ENCODE data around the gene SPDYE17. TPM values are rescaled to one million over a fixed set of nuclear protein-coding genes. Genes with fewer than 3 reads are reported as not detected.
"Not testable (repeated sequence)": the region's sequence is repeated elsewhere in the genome, so short reads cannot be mapped to it uniquely, and the experiment has no call there.

Gene SPDYE17
- total RNA-seq, 1 donor from 2014 or later: not detected

DNA sequence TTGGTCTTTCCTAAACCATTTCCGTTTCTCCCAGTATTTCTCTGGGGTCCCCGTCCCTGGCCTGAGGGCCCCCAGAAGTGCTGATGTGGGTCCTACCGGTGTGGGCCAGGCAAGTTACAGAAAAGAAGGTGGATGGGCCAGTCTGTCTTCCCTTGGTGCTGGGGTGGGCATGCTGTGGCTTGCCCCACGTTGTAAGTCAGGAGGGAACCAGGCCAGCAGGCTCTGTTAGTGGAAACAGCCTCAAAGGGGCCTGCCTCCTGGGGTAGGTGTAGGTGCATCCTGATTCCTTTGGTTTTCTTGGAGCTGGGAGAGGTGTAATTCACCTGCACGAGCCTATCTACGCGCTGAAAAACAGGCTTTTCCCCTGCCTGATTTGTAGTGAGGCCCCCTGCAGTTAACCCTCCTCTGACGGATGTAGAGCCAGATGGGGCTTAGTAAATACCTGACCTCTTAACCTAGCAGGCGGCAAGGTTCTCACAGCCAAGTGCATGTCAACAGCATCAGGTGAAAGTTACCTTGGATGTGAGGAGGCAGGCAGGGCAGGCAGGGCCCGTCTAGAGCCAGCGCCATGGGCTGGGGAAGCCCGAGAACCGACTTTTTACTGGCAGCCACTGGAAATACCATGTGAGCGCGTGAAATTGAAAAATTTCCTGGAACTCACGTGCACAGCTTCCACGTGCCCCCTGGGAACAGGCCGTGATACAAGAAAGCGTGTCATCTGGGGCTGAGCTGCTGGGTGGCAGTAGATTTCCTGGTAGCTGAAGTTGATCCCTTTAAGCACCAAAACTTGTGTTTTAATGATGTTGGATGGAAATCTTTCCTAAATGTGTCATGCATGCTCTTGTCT lies 48.0 kb downstream of the SPDYE17 start:
- not testable (repeated sequence) for H3K4me3 Mint-ChIP-seq (ENCODE audit: unreplicated experiment); H3K36me3 Mint-ChIP-seq (ENCODE audit: low read depth, unreplicated experiment); H3K27me3 Mint-ChIP-seq (ENCODE audit: unreplicated experiment); DNase-seq (ENCODE audit: low spot score); H3K27ac Mint-ChIP-seq (ENCODE audit: unreplicated experiment); H3K4me1 Mint-ChIP-seq (ENCODE audit: unreplicated experiment); H3K9me3 Mint-ChIP-seq (ENCODE audit: unreplicated experiment)

DNA sequence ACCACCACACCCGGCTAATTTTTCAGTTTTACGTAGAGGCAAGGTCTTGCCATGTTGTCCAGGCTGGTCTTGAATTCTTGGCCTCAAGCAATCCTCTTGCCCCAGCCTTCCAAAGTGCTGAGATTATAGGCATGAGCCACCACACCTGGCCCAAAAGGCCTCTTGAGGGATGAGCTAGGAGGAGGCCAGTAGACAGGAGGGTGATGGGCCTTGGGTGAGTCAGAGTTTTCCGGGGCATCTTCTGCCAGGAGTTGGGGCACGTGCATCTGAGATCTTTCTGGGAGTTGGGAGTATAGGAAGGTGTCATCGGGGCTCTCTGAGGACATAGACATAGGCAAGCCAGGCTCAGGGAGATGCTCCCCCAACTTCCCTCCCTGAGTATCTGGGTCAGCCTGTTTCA lies 48.8 kb downstream of the SPDYE17 start:
- H3K9me3 Mint-ChIP-seq (ENCODE audit: unreplicated experiment); DNase-seq (ENCODE audit: low spot score); H3K36me3 Mint-ChIP-seq (ENCODE audit: low read depth, unreplicated experiment); H3K4me3 Mint-ChIP-seq (ENCODE audit: unreplicated experiment); H3K4me1 Mint-ChIP-seq (ENCODE audit: unreplicated experiment); H3K27me3 Mint-ChIP-seq (ENCODE audit: unreplicated experiment); H3K27ac Mint-ChIP-seq (ENCODE audit: unreplicated experiment): not testable (repeated sequence)

DNA sequence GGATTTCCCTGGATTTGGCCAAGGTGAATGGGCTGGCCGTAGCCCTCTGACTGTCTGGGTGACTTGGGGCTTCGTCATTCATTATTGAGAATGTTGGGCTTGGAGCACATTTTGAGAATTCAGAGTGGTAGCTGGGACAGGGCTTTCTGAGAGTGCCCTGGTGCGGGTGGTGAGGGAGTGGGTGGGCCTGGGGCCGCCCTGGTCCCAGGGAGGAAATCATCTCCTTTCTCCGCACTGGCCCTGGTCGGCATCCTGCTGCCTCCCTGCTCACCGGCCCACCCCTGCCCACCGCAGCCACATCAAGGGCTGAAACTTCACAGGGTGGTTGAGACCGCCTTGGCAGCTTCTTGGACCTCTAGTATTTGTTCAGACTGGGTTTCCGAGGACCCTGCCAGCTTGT lies 49.7 kb downstream of the SPDYE17 start:
- not testable (repeated sequence) for H3K27me3 Mint-ChIP-seq (ENCODE audit: unreplicated experiment); H3K36me3 Mint-ChIP-seq (ENCODE audit: low read depth, unreplicated experiment); DNase-seq (ENCODE audit: low spot score); H3K4me3 Mint-ChIP-seq (ENCODE audit: unreplicated experiment); H3K27ac Mint-ChIP-seq (ENCODE audit: unreplicated experiment); H3K4me1 Mint-ChIP-seq (ENCODE audit: unreplicated experiment); H3K9me3 Mint-ChIP-seq (ENCODE audit: unreplicated experiment)

DNA sequence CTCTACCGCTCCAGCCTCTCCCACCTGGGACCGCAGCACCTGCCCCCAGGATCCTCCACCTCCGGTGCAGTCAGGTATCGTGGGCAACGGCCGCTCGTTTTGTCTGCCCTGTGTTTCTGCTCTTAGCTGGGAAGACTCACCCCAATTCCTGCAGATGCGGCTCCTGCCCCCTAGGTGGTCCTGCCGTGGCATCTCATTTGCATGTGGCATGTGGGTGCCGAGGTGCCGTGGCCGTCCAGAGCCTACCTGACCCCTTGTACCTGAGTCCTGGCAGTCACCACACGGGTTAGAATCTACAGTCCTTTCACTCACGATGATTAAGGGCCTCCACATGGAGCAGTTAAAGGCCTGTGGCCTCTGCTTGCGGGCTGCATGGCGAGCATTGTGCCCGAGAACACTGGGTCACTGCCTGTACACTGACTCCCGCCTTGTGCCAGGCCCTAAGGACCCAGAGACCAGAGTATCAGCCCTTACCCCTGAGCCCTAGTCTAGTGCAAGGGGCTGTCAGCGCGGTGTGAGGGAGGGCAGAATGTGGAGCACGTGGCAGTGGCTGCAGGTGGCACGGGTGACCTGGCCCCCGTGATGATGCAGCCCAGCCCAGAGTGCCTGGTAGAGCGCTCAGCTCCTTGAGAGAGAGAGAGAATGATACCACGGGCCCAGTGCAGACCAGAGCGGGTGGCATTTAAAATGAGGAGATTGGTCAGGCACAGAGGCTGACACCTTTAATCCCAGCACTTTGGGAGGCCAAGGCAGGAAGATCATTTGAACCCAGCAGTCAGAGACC lies 50.8 kb downstream of the SPDYE17 start:
- H3K4me3 Mint-ChIP-seq (ENCODE audit: unreplicated experiment); DNase-seq (ENCODE audit: low spot score); H3K36me3 Mint-ChIP-seq (ENCODE audit: low read depth, unreplicated experiment); H3K4me1 Mint-ChIP-seq (ENCODE audit: unreplicated experiment); H3K27ac Mint-ChIP-seq (ENCODE audit: unreplicated experiment); H3K9me3 Mint-ChIP-seq (ENCODE audit: unreplicated experiment); H3K27me3 Mint-ChIP-seq (ENCODE audit: unreplicated experiment): not testable (repeated sequence)

DNA sequence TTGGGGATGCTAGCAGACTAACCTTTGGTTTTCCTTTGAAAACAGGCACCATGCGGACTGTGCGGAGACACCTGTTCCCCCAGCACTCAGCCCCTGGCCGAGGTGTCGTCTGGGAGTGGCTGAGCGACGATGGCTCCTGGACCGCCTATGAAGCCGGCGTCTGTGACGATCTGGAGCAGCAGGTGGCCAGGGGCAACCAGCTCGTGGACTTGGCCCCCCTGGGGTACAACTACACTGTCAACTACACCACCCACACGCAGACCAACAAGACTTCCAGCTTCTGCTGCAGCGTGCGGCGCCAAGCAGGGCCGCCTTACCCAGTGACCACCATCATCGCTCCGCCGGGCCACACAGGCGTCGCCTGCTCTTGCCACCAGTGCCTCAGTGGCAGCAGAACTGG lies 51.6 kb downstream of the SPDYE17 start:
- H3K36me3 Mint-ChIP-seq (ENCODE audit: low read depth, unreplicated experiment); DNase-seq (ENCODE audit: low spot score); H3K4me3 Mint-ChIP-seq (ENCODE audit: unreplicated experiment); H3K27me3 Mint-ChIP-seq (ENCODE audit: unreplicated experiment); H3K4me1 Mint-ChIP-seq (ENCODE audit: unreplicated experiment); H3K9me3 Mint-ChIP-seq (ENCODE audit: unreplicated experiment); H3K27ac Mint-ChIP-seq (ENCODE audit: unreplicated experiment): not testable (repeated sequence)

DNA sequence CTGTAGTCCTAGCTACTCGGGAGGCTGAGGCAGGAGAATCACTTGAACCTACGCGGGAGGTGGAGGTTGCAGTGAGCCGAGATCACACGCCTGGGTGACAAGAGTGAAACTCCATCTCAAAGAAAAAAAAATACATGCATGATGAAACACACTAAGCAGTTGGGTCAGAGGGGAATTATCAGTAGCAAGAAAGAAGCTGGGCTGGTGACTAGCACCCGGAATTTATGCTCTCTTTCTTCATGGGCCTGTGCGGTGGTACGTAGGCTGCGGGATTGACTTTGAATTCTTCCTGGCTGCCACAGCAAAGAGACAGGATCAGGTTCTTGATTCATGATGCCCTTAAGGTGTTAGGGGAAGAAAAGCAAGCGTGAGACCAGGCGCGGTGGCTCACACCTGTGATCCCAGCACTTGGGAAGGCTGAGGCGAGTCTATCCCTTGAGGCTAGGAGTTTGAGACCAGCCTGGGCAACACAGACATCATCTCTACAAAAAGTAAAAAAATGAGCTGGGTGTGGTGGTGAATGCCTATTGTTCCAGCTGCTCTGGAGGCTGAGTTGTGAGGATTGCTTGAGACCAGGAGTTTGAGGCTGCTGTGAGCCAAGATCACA lies 54.3 kb downstream of the SPDYE17 start:
- H3K9me3 Mint-ChIP-seq (ENCODE audit: unreplicated experiment); H3K4me1 Mint-ChIP-seq (ENCODE audit: unreplicated experiment): not testable (repeated sequence)

DNA sequence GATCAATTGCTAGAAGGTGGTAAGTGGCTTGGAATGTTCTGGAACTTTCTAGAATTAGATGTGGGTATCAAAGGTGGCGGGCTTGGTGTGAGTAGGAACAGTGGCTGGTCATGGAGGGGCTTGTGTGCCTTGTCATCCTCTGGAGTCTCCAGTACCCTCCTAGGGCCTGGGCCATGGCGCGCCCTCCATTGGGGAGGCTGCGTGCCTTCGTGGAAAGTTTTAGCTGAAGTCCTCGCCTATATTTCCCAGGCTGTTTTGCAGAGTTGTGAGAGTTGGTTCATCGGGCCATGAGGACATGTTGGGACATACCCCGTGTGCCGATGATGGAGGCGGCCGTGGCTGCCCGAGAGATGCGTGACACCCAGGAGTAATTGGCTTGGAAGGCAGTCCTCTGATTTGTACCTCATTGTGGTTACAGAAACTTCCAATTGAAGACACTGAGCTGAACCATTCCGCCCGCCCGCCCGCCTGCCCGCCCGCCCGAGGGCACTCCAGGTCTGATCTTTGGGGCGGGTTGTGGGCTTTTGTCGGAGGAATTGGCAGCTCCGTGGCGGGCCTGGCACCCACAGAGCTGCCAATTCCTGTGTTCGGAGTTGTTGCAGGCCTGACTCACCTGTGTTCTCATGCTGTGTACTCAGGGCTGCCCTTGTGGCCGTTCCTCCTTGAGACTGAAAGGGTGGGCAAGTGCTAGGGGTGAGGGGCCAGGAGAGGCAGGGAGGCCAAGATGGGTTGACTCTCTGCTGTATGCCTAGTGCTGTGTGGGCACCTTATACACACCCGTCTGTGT lies 57.2 kb downstream of the SPDYE17 start:
- H3K36me3 Mint-ChIP-seq (ENCODE audit: low read depth, unreplicated experiment); H3K4me3 Mint-ChIP-seq (ENCODE audit: unreplicated experiment); H3K27ac Mint-ChIP-seq (ENCODE audit: unreplicated experiment); DNase-seq (ENCODE audit: low spot score); H3K4me1 Mint-ChIP-seq (ENCODE audit: unreplicated experiment); H3K27me3 Mint-ChIP-seq (ENCODE audit: unreplicated experiment); H3K9me3 Mint-ChIP-seq (ENCODE audit: unreplicated experiment): not testable (repeated sequence)

More for the DNA sequence above, 54.3 kb downstream of the SPDYE17 start:
- not testable (repeated sequence) for H3K27ac Mint-ChIP-seq (ENCODE audit: unreplicated experiment); H3K4me3 Mint-ChIP-seq (ENCODE audit: unreplicated experiment); H3K27me3 Mint-ChIP-seq (ENCODE audit: unreplicated experiment); H3K36me3 Mint-ChIP-seq (ENCODE audit: low read depth, unreplicated experiment); DNase-seq (ENCODE audit: low spot score)

DNA sequence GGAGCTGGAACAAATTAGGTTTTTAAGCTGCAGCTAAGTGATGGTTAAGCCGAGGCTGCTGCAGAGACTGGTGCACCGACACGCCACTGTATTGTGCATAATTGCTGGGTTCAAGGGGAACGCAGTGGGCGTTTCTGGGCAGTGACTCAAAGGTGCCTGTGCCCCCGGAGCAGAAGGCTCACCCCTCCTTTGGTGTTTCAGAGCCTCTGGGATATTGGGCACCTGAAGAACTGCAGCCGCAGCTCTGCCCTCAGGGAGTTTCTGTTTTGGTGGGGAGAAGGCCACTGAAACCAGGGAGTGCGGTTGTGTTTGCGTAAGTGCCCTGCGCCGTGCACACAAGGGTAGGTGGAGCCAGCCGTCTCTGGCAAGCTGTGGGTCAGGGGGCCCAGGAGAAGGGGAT lies 57.8 kb downstream of the SPDYE17 start:
- H3K27ac Mint-ChIP-seq (ENCODE audit: unreplicated experiment); H3K36me3 Mint-ChIP-seq (ENCODE audit: low read depth, unreplicated experiment); H3K4me1 Mint-ChIP-seq (ENCODE audit: unreplicated experiment); H3K4me3 Mint-ChIP-seq (ENCODE audit: unreplicated experiment); H3K9me3 Mint-ChIP-seq (ENCODE audit: unreplicated experiment); H3K27me3 Mint-ChIP-seq (ENCODE audit: unreplicated experiment); DNase-seq (ENCODE audit: low spot score): not testable (repeated sequence)

DNA sequence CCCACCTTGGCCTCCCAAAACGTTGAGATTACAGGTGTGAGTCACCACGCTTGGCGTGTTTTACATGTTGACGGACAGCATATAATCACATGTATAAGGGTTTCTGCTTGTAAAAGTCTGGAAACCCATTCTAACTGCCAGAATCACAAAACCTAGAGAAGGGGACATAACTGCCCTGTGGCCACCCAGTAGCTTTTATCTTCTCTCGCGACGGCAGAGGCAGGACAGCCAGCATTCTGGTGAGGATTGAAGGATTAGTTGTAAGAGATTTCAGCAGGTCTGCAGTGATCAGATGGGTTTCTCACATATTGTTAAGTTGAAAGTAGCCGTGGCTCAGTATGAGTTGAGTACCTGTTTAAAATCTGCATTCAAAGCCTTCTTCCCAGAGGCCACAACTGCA lies 59.8 kb downstream of the SPDYE17 start:
- H3K4me3 Mint-ChIP-seq (ENCODE audit: unreplicated experiment); H3K9me3 Mint-ChIP-seq (ENCODE audit: unreplicated experiment); DNase-seq (ENCODE audit: low spot score); H3K4me1 Mint-ChIP-seq (ENCODE audit: unreplicated experiment); H3K27ac Mint-ChIP-seq (ENCODE audit: unreplicated experiment); H3K36me3 Mint-ChIP-seq (ENCODE audit: low read depth, unreplicated experiment); H3K27me3 Mint-ChIP-seq (ENCODE audit: unreplicated experiment): not testable (repeated sequence)
